RWPE1 (cell line): Measurements from ENCODE around the gene FZD2.
A peak's percentile ranks its signal among the peaks of the same experiment; 100 is the strongest.

Experiments
- CTCF ChIA-PET: fragments of 350-600 bp; sonication (Branson Sonifier 250); formaldehyde crosslinking; extraction: SDS; loops from one replicate; lab custom pipeline; 2021; lab: Yijun Ruan, JAX
- POLR2A ChIA-PET: fragments of 400-600 bp; formaldehyde crosslinking; extraction: SDS; loops from one replicate; lab custom pipeline; 2020; ENCODE audit warnings: antibody characterized with exemption; ENCODE audit not compliant: low non-redundant PET; lab: Yijun Ruan, JAX
- DNase-seq: peaks from one replicate; pipeline ENCODE4 v3.0.0; 2012; ENCODE audit warnings: low spot score
- H3K27ac ChIP-seq: fragments of 450-650 bp; 2 replicates; pipeline ENCODE4 v1.5.1; 2017
- CTCF ChIP-seq: fragments of 450-650 bp; conservative IDR thresholded peaks from 2 replicates; pipeline ENCODE4 v1.5.1; 2017; ENCODE audit warnings: low read depth, mild to moderate bottlenecking

FZD2 gene

GRCh38 chr17:44598329-44598728, 41.0 kb downstream of the FZD2 start:
- TF ChIP-seq CTCF = no peak
- H3K27ac ChIP-seq = no peak overlapping the region
- CTCF ChIA-PET = no interaction called here
- DNase-seq = no peak
- POLR2A ChIA-PET = no interaction called here

GRCh38 chr17:44598932-44599297, 41.6 kb downstream of the FZD2 start:
- H3K27ac ChIP-seq = no peak overlapping the region
- DNase-seq = no peak
- ChIA-PET POLR2A (no interaction called here), CTCF (no interaction called here)
- no peak for TF ChIP-seq CTCF

- H3K27ac ChIP-seq = no peak overlapping the region
- CTCF ChIA-PET = no interaction called here
- peak; percentile 12 for DNase-seq
- TF ChIP-seq CTCF = no peak
- POLR2A ChIA-PET = no interaction called here
Measured at GRCh38 chr17:44599298-44600175, 42.3 kb downstream of the FZD2 start.

GRCh38 chr17:44601539-44601938, 44.3 kb downstream of the FZD2 start:
- H3K27ac ChIP-seq = no peak overlapping the region
- ChIA-PET CTCF (no interaction called here), POLR2A (no interaction called here)
- no peak for TF ChIP-seq CTCF
- no peak for DNase-seq

- ChIA-PET CTCF (no interaction called here), POLR2A (no interaction called here)
- no peak for DNase-seq
- no peak for TF ChIP-seq CTCF
- no peak overlapping the region for H3K27ac ChIP-seq
Measured at GRCh38 chr17:44601973-44602372, 44.7 kb downstream of the FZD2 start.

- no peak for DNase-seq
- TF ChIP-seq CTCF = no peak
- POLR2A ChIA-PET = no interaction called here
- H3K27ac ChIP-seq = no peak overlapping the region
- CTCF ChIA-PET = no interaction called here
Measured at GRCh38 chr17:44602390-44602789, 45.1 kb downstream of the FZD2 start.
